Trophoblast cell (in vitro differentiated cells and primary cell): ENCODE measurements around the gene EEF1A2.

Source experiments
- DNase-seq, 2 donors: peaks; one replicate each; pipeline ENCODE4 v3.0.0-alpha.2; 2016
- H2AFZ ChIP-seq: 2 replicates; pipeline ENCODE4 v1.6.1; 2013; ENCODE audit warnings: low read length, moderate library complexity, mild to moderate bottlenecking; ENCODE audit not compliant: insufficient read depth, poor library complexity
- H2AK5ac ChIP-seq: 2 replicates; pipeline ENCODE4 v1.6.1; 2013; ENCODE audit warnings: mild to moderate bottlenecking, low read length
- H2BK120ac ChIP-seq: 2 replicates; pipeline ENCODE4 v1.6.1; 2013; ENCODE audit warnings: low read length, mild to moderate bottlenecking, moderate library complexity; ENCODE audit not compliant: insufficient read depth, poor library complexity
- H2BK12ac ChIP-seq: 2 replicates; pipeline ENCODE4 v1.6.1; 2013; ENCODE audit warnings: mild to moderate bottlenecking, low read length, moderate library complexity
- H2BK5ac ChIP-seq: 2 replicates; pipeline ENCODE4 v1.6.1; 2013; ENCODE audit warnings: low read length, low read depth, moderate library complexity, mild to moderate bottlenecking; ENCODE audit not compliant: poor library complexity
- H3K14ac ChIP-seq: 2 replicates; pipeline ENCODE4 v1.6.1; 2013; ENCODE audit warnings: mild to moderate bottlenecking, low read length
- H3K18ac ChIP-seq: 2 replicates; pipeline ENCODE4 v1.6.1; 2013; ENCODE audit warnings: mild to moderate bottlenecking, low read length
- H3K23ac ChIP-seq: 2 replicates; pipeline ENCODE4 v1.6.1; 2013; ENCODE audit warnings: low read length
- H3K27ac ChIP-seq: 2 replicates; pipeline ENCODE4 v1.5.1; 2013; ENCODE audit warnings: low read depth, mild to moderate bottlenecking, inconsistent platforms, low read length, moderate library complexity
- H3K27me3 ChIP-seq: 2 replicates; pipeline ENCODE4 v1.6.1; 2013; ENCODE audit warnings: inconsistent platforms, mild to moderate bottlenecking, low read length, moderate library complexity; ENCODE audit not compliant: insufficient read depth
- H3K36me3 ChIP-seq, 2 experiments: 1 replicate in 1 of 2; 2 replicates in 1 of 2; pipeline ENCODE4 v1.6.1; 2013; ENCODE audit warnings: low read length in 2 of 2, mild to moderate bottlenecking in 2 of 2, moderate library complexity in 1 of 2; ENCODE audit not compliant: insufficient read depth in 2 of 2, control insufficient read depth in 1 of 2
- H3K4ac ChIP-seq: 2 replicates; pipeline ENCODE4 v1.6.1; 2013; ENCODE audit warnings: low read depth, mild to moderate bottlenecking, low read length, moderate library complexity
- H3K4me1 ChIP-seq, 2 experiments: 1 replicate in 1 of 2; 2 replicates in 1 of 2; pipeline ENCODE4 v1.6.1; 2013; ENCODE audit warnings: low read length in 2 of 2, mild to moderate bottlenecking in 2 of 2, moderate library complexity in 1 of 2; ENCODE audit not compliant: insufficient read depth in 2 of 2, control insufficient read depth in 1 of 2
- H3K4me2 ChIP-seq: 2 replicates; pipeline ENCODE4 v1.6.1; 2013; ENCODE audit warnings: inconsistent platforms, mild to moderate bottlenecking, low read length, moderate library complexity
- H3K4me3 ChIP-seq: 2 replicates; pipeline ENCODE4 v1.5.1; 2013; ENCODE audit warnings: mild to moderate bottlenecking, low read depth, low read length, inconsistent platforms
- H3K79me1 ChIP-seq: one replicate; pipeline ENCODE4 v1.6.1; 2013; ENCODE audit warnings: low read length
- H3K79me2 ChIP-seq: 2 replicates; pipeline ENCODE4 v1.6.1; 2013; ENCODE audit warnings: low read length, mild to moderate bottlenecking; ENCODE audit not compliant: control insufficient read depth, insufficient read depth, poor library complexity
- H3K9ac ChIP-seq: 2 replicates; pipeline ENCODE4 v1.6.1; 2013; ENCODE audit warnings: mild to moderate bottlenecking, low read length
- H3K9me3 ChIP-seq: 2 replicates; pipeline ENCODE4 v1.6.1; 2013; ENCODE audit warnings: low read depth, mild to moderate bottlenecking, control low read depth, inconsistent platforms, low read length; ENCODE audit not compliant: insufficient read depth
- H4K12ac ChIP-seq: 2 replicates; pipeline ENCODE4 v1.6.1; 2013; ENCODE audit warnings: low read depth, mild to moderate bottlenecking, low read length, moderate library complexity
- H4K8ac ChIP-seq: 2 replicates; pipeline ENCODE4 v1.6.1; 2013; ENCODE audit warnings: low read depth, mild to moderate bottlenecking, low read length, moderate library complexity
- H4K91ac ChIP-seq: one replicate; pipeline ENCODE4 v1.6.1; 2013; ENCODE audit warnings: low read depth, mild to moderate bottlenecking, low read length, moderate library complexity
- WGBS: extraction: QIAGEN DNeasy Blood & Tissue Kit; methylation state at CpG from one replicate; pipeline ENCODE4 v1.1.7; 2013; ENCODE audit warnings: missing lambda C conversion rate; ENCODE audit not compliant: insufficient read length, insufficient coverage; ENCODE audit errors: extremely low coverage; 5-methylcytosine and 5-hydroxymethylcytosine counted together

The EEF1A2 gene

DNA sequence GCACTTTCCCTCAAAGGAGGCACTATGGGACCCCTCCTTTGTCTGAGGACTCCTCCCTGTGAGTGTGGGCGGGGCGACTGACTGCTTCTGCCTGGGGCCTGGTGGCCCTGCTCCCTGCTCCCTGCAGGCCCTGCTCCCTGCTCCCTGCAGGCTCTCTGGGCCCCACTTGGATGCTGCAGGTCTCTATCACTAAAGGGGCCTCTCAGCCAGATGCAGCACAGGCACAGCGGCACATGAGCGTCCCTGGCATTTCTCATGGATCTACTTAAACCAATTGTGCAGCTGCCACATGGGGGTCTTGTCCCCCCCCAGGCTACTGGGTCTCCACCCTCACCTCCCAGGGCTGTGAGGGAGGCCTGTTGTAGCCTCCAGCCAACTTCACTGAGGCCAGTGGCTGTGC lies 7.8 kb downstream of the EEF1A2 start:
- Histone ChIP-seq H2BK5ac (no peak overlapping the region), H3K27ac (no peak overlapping the region), H2BK120ac (no peak overlapping the region), H3K14ac (no peak overlapping the region), H2BK12ac (no peak overlapping the region), H4K8ac (no peak overlapping the region), H3K4ac (no peak overlapping the region), H4K12ac (no peak overlapping the region), H3K27me3 (peaks cover 16% of the 10 kb centered on the region), H3K4me3 (no peak overlapping the region), H2AFZ (no peak overlapping the region), H3K4me2 (no peak overlapping the region), H3K4me1 (peaks cover 0 to 2% of the 10 kb centered on the region in 2 experiments), H3K23ac (no peak overlapping the region), H3K36me3 (peaks cover 0 to 20% of the 10 kb centered on the region in 2 experiments), H3K18ac (no peak overlapping the region), H3K9ac (no peak overlapping the region), H4K91ac (no peak overlapping the region), H2AK5ac (no peak overlapping the region), H3K9me3 (peaks cover 7% of the 10 kb centered on the region), H3K79me2 (no peaks in the 10 kb centered on the region), H3K79me1 (no peaks in the 10 kb centered on the region)
- DNase-seq, result no peak
- no CpG with 5 or more reads among the region's 4 CpGs for WGBS

DNA sequence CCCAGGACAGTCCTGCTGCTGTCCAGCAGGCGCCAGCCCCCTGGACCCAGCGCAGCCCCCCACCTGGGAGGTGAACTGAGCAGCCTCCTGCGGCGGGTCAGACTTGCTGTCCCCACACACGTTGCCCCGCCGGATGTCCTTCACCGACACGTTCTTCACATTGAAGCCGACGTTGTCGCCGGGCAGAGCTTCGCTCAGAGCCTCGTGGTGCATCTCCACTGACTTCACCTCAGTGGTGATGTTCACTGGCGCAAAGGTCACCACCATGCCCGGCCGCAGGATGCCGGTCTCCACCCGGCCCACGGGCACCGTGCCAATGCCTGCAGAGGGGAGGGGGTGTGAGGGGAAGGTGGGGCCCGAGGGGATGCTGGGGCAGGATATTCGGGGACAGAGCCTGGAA lies 8.5 kb downstream of the EEF1A2 start:
- no peak overlapping the region for H3K4me2 ChIP-seq
- H3K27ac ChIP-seq, result no peak overlapping the region
- no peak overlapping the region for H4K12ac ChIP-seq
- H2AK5ac ChIP-seq, result no peak overlapping the region
- no peak overlapping the region for H4K8ac ChIP-seq
- no peak overlapping the region for H2BK12ac ChIP-seq
- H3K36me3 ChIP-seq, result peaks cover 0 to 19% of the 10 kb centered on the region in 2 experiments
- H3K9me3 ChIP-seq, result peaks cover 9% of the 10 kb centered on the region
- H3K23ac ChIP-seq, result no peak overlapping the region
- no peak overlapping the region for H2AFZ ChIP-seq
- no peak overlapping the region for H3K4me3 ChIP-seq
- no peak overlapping the region for H3K9ac ChIP-seq
- no peak overlapping the region for H4K91ac ChIP-seq
- no peak overlapping the region for H2BK120ac ChIP-seq
- peaks cover 0 to 2% of the 10 kb centered on the region in 2 experiments for H3K4me1 ChIP-seq
- no peak overlapping the region for H3K4ac ChIP-seq
- H3K18ac ChIP-seq, result no peak overlapping the region
- no CpG with 5 or more reads among the region's 24 CpGs for WGBS
- no peaks in the 10 kb centered on the region for H3K79me1 ChIP-seq
- no peaks in the 10 kb centered on the region for H3K79me2 ChIP-seq
- H3K27me3 ChIP-seq, result peaks cover 16% of the 10 kb centered on the region
- H3K14ac ChIP-seq, result no peak overlapping the region
- H2BK5ac ChIP-seq, result no peak overlapping the region
- DNase-seq, result no peak

DNA sequence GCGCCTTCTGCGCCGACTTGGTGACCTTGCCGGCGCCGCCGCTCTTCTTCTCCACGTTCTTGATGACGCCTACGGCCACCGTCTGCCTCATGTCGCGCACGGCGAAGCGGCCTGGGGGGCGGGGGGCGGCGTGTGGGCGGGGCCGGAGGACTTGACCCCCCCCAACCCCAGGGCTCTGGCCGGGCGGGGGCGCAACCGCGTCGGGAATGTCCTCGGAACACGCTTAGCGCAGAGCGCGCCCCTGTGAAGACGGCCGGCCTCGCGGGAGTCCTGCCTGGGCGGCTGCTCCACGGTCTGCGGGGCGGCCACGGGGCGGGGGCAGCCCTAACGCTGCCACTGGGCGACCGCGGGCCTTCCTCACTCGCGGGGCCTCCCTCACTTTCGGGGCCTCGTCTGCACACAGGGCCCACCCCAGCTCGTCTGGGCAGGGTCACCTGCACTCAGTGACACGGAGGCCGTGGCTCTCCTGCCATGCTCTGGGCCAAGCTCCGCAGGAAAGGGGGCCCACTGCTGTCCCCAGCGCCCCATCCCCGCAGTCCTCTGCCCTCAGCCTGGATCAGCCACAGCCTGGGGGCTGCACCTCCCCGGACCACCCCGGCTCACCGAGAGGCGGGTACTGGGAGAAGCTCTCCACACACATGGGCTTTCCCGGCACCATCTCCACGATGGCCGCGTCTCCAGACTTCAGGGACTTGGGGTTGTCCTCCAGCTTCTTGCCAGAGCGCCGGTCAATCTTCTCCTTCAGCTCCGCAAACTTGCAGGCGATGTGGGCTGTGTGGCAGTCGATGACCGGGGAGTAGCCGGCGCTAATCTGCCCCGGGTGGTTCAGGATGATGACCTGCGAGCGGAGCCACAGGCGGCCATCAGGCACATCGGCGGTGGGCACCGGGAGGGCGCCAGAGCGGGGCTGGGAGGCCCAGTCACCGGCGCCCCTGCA lies 10.3 kb downstream of the EEF1A2 start:
- Histone ChIP-seq H3K27ac (no peak overlapping the region), H3K4me3 (no peak overlapping the region), H3K23ac (no peak overlapping the region), H3K4me1 (peaks cover 0 to 2% of the 10 kb centered on the region in 2 experiments), H2AFZ (no peak overlapping the region), H2BK120ac (no peak overlapping the region), H3K4me2 (no peak overlapping the region), H3K9ac (no peak overlapping the region), H3K79me1 (no peaks in the 10 kb centered on the region), H3K36me3 (peaks cover 0 to 13% of the 10 kb centered on the region in 2 experiments), H2BK5ac (no peak overlapping the region), H2AK5ac (no peak overlapping the region), H3K14ac (no peak overlapping the region), H3K4ac (no peak overlapping the region), H4K8ac (no peak overlapping the region), H4K12ac (no peak overlapping the region), H3K9me3 (peaks cover 9% of the 10 kb centered on the region), H3K79me2 (no peaks in the 10 kb centered on the region), H3K18ac (no peak overlapping the region), H4K91ac (no peak overlapping the region), H2BK12ac (no peak overlapping the region), H3K27me3 (peaks cover 16% of the 10 kb centered on the region)
- no peak for DNase-seq
- WGBS, result no CpG with 5 or more reads among the region's 83 CpGs

DNA sequence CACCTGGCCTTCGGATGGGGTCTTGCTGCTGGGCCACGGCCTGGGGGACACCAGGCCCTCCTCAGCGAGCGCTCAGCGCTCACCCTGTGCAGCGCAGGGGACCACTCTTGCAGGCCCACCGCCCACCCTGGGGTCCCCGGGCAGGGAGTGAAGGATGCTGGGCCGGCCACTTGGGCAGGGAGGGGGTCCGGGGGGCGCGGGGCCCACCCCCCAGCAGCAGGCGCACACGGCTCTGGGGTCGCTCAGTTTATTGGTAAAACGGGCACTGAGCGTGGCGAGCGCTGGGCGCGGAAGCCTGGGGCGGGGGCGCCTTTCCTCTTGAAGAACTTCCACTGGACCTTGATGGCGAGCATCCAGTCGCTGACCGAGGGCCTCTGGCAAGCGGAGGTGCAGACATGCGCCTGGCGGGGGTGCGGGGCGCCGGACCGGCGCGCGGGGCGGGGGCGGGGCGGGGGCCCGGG lies 11.1 kb downstream of the EEF1A2 start:
- Histone ChIP-seq H3K79me1 (no peaks in the 10 kb centered on the region), H3K18ac (no peak overlapping the region), H3K4me3 (no peak overlapping the region), H3K36me3 (peaks cover 0 to 12% of the 10 kb centered on the region in 2 experiments), H3K4me1 (peaks cover 0 to 2% of the 10 kb centered on the region in 2 experiments), H3K27ac (no peak overlapping the region), H2AK5ac (no peak overlapping the region), H3K4ac (no peak overlapping the region), H3K23ac (no peak overlapping the region), H3K79me2 (no peaks in the 10 kb centered on the region), H2AFZ (no peak overlapping the region), H2BK5ac (no peak overlapping the region), H4K91ac (no peak overlapping the region), H3K9me3 (peaks cover 9% of the 10 kb centered on the region), H3K4me2 (no peak overlapping the region), H2BK12ac (no peak overlapping the region), H3K9ac (no peak overlapping the region), H3K14ac (no peak overlapping the region), H4K12ac (no peak overlapping the region), H2BK120ac (no peak overlapping the region), H3K27me3 (peaks cover 16% of the 10 kb centered on the region), H4K8ac (no peak overlapping the region)
- DNase-seq, result no peak
- WGBS, result no CpG with 5 or more reads among the region's 40 CpGs
